Right lobe of liver (tissue), 6 donors: ENCODE results near the gene SAP30BP. TPM values are rescaled to one million over a fixed set of nuclear protein-coding genes. Genes with fewer than 3 reads are reported as not detected.

Experiments
- ATAC-seq, 4 donors: fragments of 200-7000 bp; cut with Tn5 transposase; one replicate each; pipeline ENCODE4 v1.9.1; 2020; ENCODE audit warnings: mild to moderate bottlenecking in 4 of 4, moderate library complexity in 4 of 4
- DNase-seq, 3 donors: peaks; one replicate each; pipeline ENCODE4 v3.0.0-alpha.2; 2020
- H3K27ac ChIP-seq, 3 donors: fragments of 200-600 bp; one replicate each; pipeline ENCODE4 v1.8.0; 2022
- H3K27me3 ChIP-seq, 2 donors: fragments of 200-600 bp; one replicate each; pipeline ENCODE4 v1.8.0; 2022
- H3K36me3 ChIP-seq, 4 donors: fragments of 200-600 bp; sonication (generic) in 1 of 4; one replicate each; pipeline versions ENCODE4 v1.5.1 to v1.8.0; 2017 to 2022; ENCODE audit warnings: control low read depth in 1 of 4
- H3K4me1 ChIP-seq, 4 donors: fragments of 200-600 bp; sonication (generic) in 1 of 4; one replicate each; pipeline versions ENCODE4 v1.5.1 to v1.8.0; 2017 to 2022; ENCODE audit warnings: control low read depth in 1 of 4
- H3K4me3 ChIP-seq, 3 donors: fragments of 200-600 bp; one replicate each; pipeline ENCODE4 v1.8.0; 2022
- H3K9me3 ChIP-seq, 4 donors: fragments of 200-600 bp; sonication (generic) in 1 of 4; one replicate each; pipeline versions ENCODE4 v1.5.1 to v1.8.0; 2017 to 2022; ENCODE audit warnings: control low read depth in 1 of 4
- CTCF ChIP-seq, 4 donors: fragments of 200-600 bp in 3 of 4; fragments of 450-650 bp in 1 of 4; IDR thresholded peaks; one replicate each; pipeline versions ENCODE4 v1.5.1 to v1.8.0; 2016 to 2022; ENCODE audit warnings: antibody characterized with exemption in 4 of 4, mild to moderate bottlenecking in 2 of 4
- POLR2A ChIP-seq: fragments of 450-650 bp; IDR thresholded peaks from one replicate; pipeline ENCODE4 v1.6.1; 2017; ENCODE audit warnings: antibody characterized with exemption, mild to moderate bottlenecking
- WGBS: methylation state at CpG from one replicate; pipeline ENCODE4 v1.1.6; 2018; ENCODE audit warnings: low coverage, low lambda C conversion rate; ENCODE audit not compliant: insufficient coverage; ENCODE audit errors: missing lambda C conversion rate; 5-methylcytosine and 5-hydroxymethylcytosine counted together
- intact Hi-C, 2 donors: fragments of 100-400 bp; cut with DNase I; formaldehyde crosslinking; loops; one replicate each; pipeline versions ENCODE4 v1.11.2 to v1.14.1; 2022
- total RNA-seq, 6 experiments: library from RNA; depleted of rRNA in 2 of 6; stranded (reverse); fragments of >200 nt in 2 of 6; fragmentation: NEBNext Ultra II Directional in 3 of 6; extraction: Animal tissue kit (Norgen Biotek cat#: 25700) in 3 of 6; gene quantifications; one replicate each; pipeline versions ENCODE4 v1.1.0 to v1.2.4, GENCODE V29; 2016 to 2023
- donor health status: DM: no; HTN: yes; CAD: no.
- donor health status: DM: no; HTN: no; CAD: no.
- donor health status: DM: no; HTN: no; CAD: no.
- donor health status: DM: no; HTN: yes; CAD: no.
- donor health status: DM: no; HTN: yes; CAD: no.

Gene SAP30BP
- total RNA-seq, 6 experiments from 2014 or later, result 24.0 to 36.0 (median 27.0) TPM

GRCh38 chr17:75634754-75635609, 32.2 kb upstream of the SAP30BP start:
- Histone ChIP-seq H3K4me1 (peaks cover 0 to 19% (median 7%) of the 10 kb centered on the region in 4 donors), H3K4me3 (no peak overlapping the region), H3K9me3 (no peaks in the 10 kb centered on the region), H3K27ac (no peak overlapping the region), H3K27me3 (no peaks in the 10 kb centered on the region), H3K36me3 (no peaks in the 10 kb centered on the region)
- DNase-seq (peak in 2 of 3 donors; percentile 17 to 51), ATAC-seq (no peak)
- WGBS, result no CpG with 5 or more reads among the region's 20 CpGs
- intact Hi-C loops, result no loop called here
- no peak for TF ChIP-seq CTCF (IDR thresholded peaks at IDR 0.05)
- TF ChIP-seq POLR2A, result no peak

DNA sequence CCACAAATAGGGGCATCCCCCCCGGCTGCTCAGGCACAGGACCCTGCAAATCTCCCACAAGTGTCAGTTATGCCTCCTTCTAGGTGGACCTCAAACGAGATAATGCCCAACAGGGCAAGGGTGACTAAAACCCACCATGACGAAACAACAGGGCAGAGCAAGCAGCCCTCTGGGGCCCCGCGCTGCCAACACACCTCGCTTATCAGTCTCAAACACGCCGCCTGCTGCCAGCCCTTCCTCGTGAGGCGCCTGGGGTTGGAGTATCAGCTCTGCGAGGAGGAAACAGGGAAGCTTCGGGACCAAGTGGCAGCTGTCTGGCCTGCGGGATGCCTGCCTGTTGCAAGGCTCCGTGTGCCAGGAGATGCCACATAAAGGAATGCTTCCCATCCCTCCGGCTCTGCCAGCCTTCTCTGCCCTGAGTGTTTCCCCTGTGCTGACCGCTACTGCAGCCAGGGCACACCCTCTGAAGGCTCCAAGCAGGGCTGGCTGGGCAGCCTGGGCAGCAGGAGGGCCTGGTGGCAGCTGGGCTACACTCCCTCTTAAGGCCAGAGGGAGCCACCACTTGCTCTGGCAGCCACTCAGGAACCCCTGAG, 31.4 kb upstream of the SAP30BP start:
- H3K36me3 ChIP-seq, result no peaks in the 10 kb centered on the region
- TF ChIP-seq POLR2A (no peak), CTCF (IDR thresholded peaks at IDR 0.05) (no peak)
- 49% methylated on average over 5 of the region's 16 CpGs for WGBS
- DNase-seq, result peak in 1 of 3 donors; percentile 32
- H3K4me3 ChIP-seq, result no peak overlapping the region
- no peak overlapping the region for H3K27ac ChIP-seq
- H3K27me3 ChIP-seq, result no peaks in the 10 kb centered on the region
- H3K4me1 ChIP-seq, result peaks cover 0 to 19% (median 7%) of the 10 kb centered on the region in 4 donors
- no peaks in the 10 kb centered on the region for H3K9me3 ChIP-seq
- intact Hi-C loops, result no loop called here
- ATAC-seq, result no peak

- Histone ChIP-seq H3K36me3 (no peaks in the 10 kb centered on the region), H3K4me3 (no peak overlapping the region)
Observed at GRCh38 chr17:75636381-75637142, 30.6 kb upstream of the SAP30BP start.

More at GRCh38 chr17:75636381-75637142, 30.6 kb upstream of the SAP30BP start:
- ATAC-seq (no peak), DNase-seq (peak in 1 of 3 donors; percentile 17)
- H3K4me1 ChIP-seq, result peaks cover 0 to 19% (median 7%) of the 10 kb centered on the region in 4 donors
- no peaks in the 10 kb centered on the region for H3K27me3 ChIP-seq
- intact Hi-C loops, result no loop called here
- TF ChIP-seq CTCF (IDR thresholded peaks at IDR 0.05), result no peak
- no CpG with 5 or more reads among the region's 19 CpGs for WGBS
- no peaks in the 10 kb centered on the region for H3K9me3 ChIP-seq
- H3K27ac ChIP-seq, result no peak overlapping the region
